Thoracic aorta (tissue), 2 donors: ENCODE measurements around the gene UBXN6. TPM values are rescaled to one million over a fixed set of nuclear protein-coding genes. Genes with fewer than 3 reads are reported as not detected.

Experiments
- ATAC-seq: fragments of 150-250 bp; one replicate; pipeline ENCODE4 v1.8.0; 2017; ENCODE audit warnings: low read depth; ENCODE audit not compliant: insufficient number of reproducible peaks, low FRiP score
- DNase-seq: peaks from one replicate; pipeline ENCODE4 v3.0.0-alpha.2; 2020; ENCODE audit warnings: low spot score
- H3K27ac ChIP-seq, 2 donors: fragments of 200-600 bp; sonication (generic); 1 replicate in 1 of 2; 2 replicates in 1 of 2; pipeline ENCODE4 v1.5.1; 2016; ENCODE audit warnings: mild to moderate bottlenecking in 2 of 2, moderate library complexity in 2 of 2
- H3K27me3 ChIP-seq: fragments of 200-600 bp; sonication (generic); replicated peaks from 2 replicates; pipeline ENCODE4 v1.6.0; 2016; ENCODE audit warnings: mild to moderate bottlenecking; ENCODE audit not compliant: insufficient read depth
- H3K36me3 ChIP-seq: fragments of 200-600 bp; sonication (generic); one replicate; pipeline ENCODE4 v1.5.1; 2016
- H3K4me1 ChIP-seq, 2 donors: fragments of 200-600 bp; sonication (generic); 1 replicate in 1 of 2; 2 replicates in 1 of 2; pipeline versions ENCODE4 v1.5.1 to v1.6.0; 2016; ENCODE audit warnings: low read depth in 2 of 2, mild to moderate bottlenecking in 1 of 2; ENCODE audit not compliant: control insufficient read depth in 1 of 2
- H3K4me3 ChIP-seq: fragments of 200-600 bp; sonication (generic); 2 replicates; pipeline ENCODE4 v1.5.1; 2016; ENCODE audit warnings: mild to moderate bottlenecking
- H3K9me3 ChIP-seq: fragments of 200-600 bp; sonication (generic); 2 replicates; pipeline ENCODE4 v1.5.1; 2016
- total RNA-seq, 2 donors: library from RNA; depleted of rRNA; stranded (reverse); fragments of >200 nt; gene quantifications; one replicate each; pipeline versions ENCODE4 v1.1.0 to v1.2.3, GENCODE V29; 2016
- TF ChIP-seq, protein P1 (sequence below): fragments of 200-600 bp; sonication (generic); IDR thresholded peaks from one replicate; pipeline ENCODE4 v1.5.1; 2019; ENCODE audit warnings: antibody characterized with exemption

UBXN6 gene
- total RNA-seq, 2 donors from 2014 or later: 51.1 to 68.5 TPM

DNA sequence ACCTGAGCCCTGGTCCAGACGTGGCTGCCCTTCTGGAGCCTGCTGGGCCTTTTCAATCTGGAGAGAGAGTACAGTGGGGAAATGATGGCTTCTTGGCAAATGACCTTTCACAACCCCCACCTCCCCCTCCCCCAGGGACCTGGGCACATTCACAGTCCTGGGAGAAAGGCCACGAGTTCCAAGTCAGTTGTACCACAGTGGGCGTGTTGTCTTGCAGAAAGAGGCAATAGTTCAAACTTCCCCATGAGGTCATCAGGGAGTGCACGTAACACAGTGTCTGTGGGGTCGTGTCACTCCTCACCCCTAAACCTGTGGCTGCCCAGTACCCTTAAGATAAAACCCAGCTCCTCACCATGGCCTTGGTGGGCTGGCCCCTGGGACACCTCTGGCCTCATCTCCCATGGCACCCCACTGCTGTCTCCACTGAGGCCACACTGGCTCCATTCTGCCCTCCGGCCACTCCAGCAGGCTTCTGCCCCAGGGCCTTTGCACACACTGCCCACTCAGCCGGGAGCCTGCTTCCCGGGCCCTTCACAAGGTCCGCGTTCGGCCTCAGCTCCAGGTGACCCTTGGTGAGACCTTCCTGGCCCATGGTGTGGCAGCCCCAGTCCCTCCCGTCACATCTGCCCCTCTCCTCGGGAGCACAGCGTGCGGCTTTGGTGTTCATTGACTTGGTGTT, 47.4 kb upstream of the UBXN6 start:
- Histone ChIP-seq H3K27me3 (no peaks in the 10 kb centered on the region), H3K4me3 (no peak overlapping the region), H3K4me1 (no peaks in the 10 kb centered on the region), H3K9me3 (no peaks in the 10 kb centered on the region), H3K36me3 (peaks cover 7% of the 10 kb centered on the region), H3K27ac (no peak overlapping the region)
- TF ChIP-seq, protein P1, sequence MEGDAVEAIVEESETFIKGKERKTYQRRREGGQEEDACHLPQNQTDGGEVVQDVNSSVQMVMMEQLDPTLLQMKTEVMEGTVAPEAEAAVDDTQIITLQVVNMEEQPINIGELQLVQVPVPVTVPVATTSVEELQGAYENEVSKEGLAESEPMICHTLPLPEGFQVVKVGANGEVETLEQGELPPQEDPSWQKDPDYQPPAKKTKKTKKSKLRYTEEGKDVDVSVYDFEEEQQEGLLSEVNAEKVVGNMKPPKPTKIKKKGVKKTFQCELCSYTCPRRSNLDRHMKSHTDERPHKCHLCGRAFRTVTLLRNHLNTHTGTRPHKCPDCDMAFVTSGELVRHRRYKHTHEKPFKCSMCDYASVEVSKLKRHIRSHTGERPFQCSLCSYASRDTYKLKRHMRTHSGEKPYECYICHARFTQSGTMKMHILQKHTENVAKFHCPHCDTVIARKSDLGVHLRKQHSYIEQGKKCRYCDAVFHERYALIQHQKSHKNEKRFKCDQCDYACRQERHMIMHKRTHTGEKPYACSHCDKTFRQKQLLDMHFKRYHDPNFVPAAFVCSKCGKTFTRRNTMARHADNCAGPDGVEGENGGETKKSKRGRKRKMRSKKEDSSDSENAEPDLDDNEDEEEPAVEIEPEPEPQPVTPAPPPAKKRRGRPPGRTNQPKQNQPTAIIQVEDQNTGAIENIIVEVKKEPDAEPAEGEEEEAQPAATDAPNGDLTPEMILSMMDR: no peak
- DNase-seq: no peak
- ATAC-seq: no peak

DNA sequence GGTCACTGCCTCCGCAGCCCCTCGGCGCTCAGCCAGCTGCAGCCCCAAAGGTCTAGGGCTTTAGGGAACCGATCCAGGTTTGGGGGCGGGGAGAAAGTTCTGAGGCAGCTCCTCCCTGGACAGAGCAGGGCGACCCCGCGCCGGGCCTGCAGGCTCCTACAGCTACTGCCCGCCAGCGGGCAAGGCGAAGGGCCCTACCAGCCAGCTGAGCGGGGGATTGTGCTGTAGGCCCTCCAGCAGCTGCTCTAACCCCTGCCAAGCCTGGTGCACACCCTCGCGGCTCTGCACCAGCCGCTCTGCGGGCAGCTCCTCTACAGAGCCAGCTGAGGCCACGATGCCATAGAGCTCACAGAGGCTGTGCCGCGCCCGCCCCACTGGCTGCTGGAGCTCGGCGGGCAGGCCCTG, 46.7 kb upstream of the UBXN6 start:
- no peak for DNase-seq
- H3K9me3 ChIP-seq: no peaks in the 10 kb centered on the region
- no peaks in the 10 kb centered on the region for H3K27me3 ChIP-seq
- no peaks in the 10 kb centered on the region for H3K4me1 ChIP-seq
- no peak for ATAC-seq
- no peak overlapping the region for H3K27ac ChIP-seq
- TF ChIP-seq, protein P1: no peak
- H3K36me3 ChIP-seq: peaks cover 11% of the 10 kb centered on the region
- H3K4me3 ChIP-seq: no peak overlapping the region

DNA sequence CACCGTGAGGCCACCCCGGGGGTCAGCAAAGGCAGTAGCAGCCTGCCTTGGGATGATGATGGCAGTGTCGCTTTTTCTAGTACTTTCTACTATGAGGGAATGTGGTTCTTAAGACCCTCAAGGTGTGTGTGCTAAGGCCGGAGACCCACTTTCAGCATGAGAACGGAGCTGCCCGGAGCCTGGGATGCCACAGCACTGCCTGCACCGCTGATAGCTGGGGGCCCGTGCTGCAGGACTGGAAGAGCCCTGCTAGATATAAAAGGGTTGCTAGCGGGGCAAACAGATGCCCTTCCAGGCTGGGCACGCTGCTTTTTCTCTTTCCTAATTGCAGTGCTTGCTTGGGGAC, 46.2 kb upstream of the UBXN6 start:
- Histone ChIP-seq H3K27ac (no peak overlapping the region), H3K4me1 (no peaks in the 10 kb centered on the region), H3K27me3 (no peaks in the 10 kb centered on the region), H3K36me3 (peaks cover 12% of the 10 kb centered on the region), H3K9me3 (no peaks in the 10 kb centered on the region), H3K4me3 (no peak overlapping the region)
- DNase-seq (no peak), ATAC-seq (no peak)
- TF ChIP-seq, protein P1: no peak

DNA sequence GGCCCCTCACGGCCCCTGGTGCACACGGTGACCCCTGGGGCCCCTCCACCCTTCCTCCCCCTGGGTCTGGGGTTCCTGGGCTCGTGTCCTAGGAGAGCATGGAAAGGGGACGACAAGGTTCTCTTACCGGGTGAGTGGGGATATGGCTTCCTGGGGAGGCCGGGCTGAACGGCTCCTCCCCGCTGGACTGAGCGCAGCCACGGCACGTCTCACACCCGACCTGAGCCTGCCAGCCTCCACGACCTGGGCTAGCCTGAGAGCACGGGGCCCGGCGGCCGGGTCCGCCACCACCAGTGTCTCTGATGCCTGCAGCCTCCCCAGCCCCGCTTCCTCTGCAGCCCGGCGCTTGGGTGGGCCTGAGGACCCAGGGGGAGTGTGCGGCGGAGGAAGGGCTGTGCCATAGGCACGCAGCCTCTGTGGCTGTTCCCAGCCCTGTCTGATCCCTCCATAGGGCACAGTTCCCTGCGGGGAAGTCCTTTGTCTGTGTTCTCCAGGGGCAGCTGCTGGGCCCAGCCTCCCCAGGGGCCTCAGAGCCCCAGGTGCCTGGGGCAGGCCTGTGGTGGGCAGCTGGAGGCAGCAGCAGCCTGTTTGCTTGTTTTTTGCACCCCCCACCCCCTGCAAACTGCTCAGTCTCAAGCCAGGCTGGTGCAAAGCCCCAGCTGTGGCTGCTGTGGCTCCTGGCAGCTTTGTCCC, 45.7 kb upstream of the UBXN6 start:
- no peaks in the 10 kb centered on the region for H3K4me1 ChIP-seq
- peaks cover 18% of the 10 kb centered on the region for H3K36me3 ChIP-seq
- DNase-seq: no peak
- H3K4me3 ChIP-seq: no peak overlapping the region
- TF ChIP-seq, protein P1: no peak
- no peak for ATAC-seq
- H3K27ac ChIP-seq: no peak overlapping the region
- H3K9me3 ChIP-seq: no peaks in the 10 kb centered on the region
- H3K27me3 ChIP-seq: no peaks in the 10 kb centered on the region

DNA sequence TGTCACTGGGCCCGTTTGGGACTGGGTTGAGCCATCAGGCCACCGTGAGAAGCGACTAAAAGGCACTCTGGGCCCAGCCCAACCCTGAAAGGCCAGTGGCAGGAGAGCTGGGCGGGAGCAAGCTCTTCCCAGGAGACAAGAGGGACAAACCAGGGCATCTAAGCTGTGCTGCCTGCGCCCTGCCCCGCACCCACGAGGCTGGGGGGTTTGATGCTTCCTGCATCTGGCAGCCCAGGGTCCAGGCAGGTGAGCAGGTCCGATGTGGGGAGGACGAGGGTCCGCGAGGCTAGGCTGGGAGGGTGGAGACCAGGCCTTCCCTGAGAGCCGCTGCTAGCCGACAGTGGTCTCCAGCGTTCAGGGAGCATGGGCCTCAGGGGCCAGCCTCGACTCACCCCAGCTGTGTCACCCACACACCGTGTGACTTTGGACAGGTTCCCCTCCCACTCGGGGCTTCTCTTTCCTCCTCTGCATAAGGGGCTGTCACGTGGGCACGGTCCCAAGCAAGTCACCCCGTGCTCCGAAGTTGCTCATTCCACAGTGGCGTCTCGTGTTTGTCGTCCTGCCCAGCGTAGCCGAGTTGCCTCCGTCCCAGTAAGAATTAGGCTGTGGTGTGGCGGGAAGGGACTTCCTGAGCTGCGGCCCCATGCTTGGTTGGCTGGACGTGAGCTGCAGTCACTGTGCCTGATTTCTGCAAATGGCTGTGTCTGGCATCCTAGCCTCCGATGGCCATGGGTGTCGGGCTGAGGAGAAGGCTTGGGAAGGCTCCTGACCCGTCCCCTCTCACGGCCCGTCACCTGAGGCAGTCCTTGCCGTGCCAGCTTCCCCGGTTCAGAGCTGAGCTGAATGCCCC, 44.9 kb upstream of the UBXN6 start:
- Histone ChIP-seq H3K27ac (no peak overlapping the region), H3K36me3 (peaks cover 23% of the 10 kb centered on the region)
- no peak for ATAC-seq

More for the DNA sequence above, 44.9 kb upstream of the UBXN6 start:
- TF ChIP-seq, protein P1: no peak
- Histone ChIP-seq H3K27me3 (no peaks in the 10 kb centered on the region), H3K4me1 (no peaks in the 10 kb centered on the region), H3K4me3 (no peak overlapping the region), H3K9me3 (no peaks in the 10 kb centered on the region)
- no peak for DNase-seq
